H1 (cell line): Measurements from ENCODE around the gene NT5DC3. TPM values are rescaled to one million over a fixed set of nuclear protein-coding genes. Genes with fewer than 3 reads are reported as not detected.

Source experiments
- CHD7 ChIP-seq: fragments of 300-600 bp; sonication (generic); IDR thresholded peaks from 2 replicates; pipeline ENCODE4 v1.7.1; 2012; ENCODE audit warnings: low read length, moderate library complexity, mild to moderate bottlenecking, inconsistent platforms; ENCODE audit not compliant: insufficient replicate concordance
- GTF2F1 ChIP-seq: IDR thresholded peaks from 2 replicates; pipeline ENCODE4 v1.6.1; 2012; ENCODE audit warnings: low read depth, low read length, improper control_type of control experiment, borderline replicate concordance
- POU5F1 ChIP-seq: IDR thresholded peaks from 2 replicates; pipeline ENCODE4 v1.6.1; 2011; ENCODE audit warnings: low read depth, mild to moderate bottlenecking, low read length, moderate library complexity
- SP1 ChIP-seq: IDR thresholded peaks from 2 replicates; pipeline ENCODE4 v1.6.1; 2011; ENCODE audit warnings: low read depth, low read length
- USF2 ChIP-seq: IDR thresholded peaks from 2 replicates; pipeline ENCODE4 v1.6.1; 2011; ENCODE audit warnings: low read length, improper control_type of control experiment
- polyA plus RNA-seq, 7 experiments: library from polyadenylated mRNA; depleted of rRNA in 3 of 7; stranded (reverse) in 5 of 7; unstranded in 2 of 7; fragments of >200 nt in 5 of 7; fragments of 200-250 nt in 2 of 7; gene quantifications; 1 replicate in 5 of 7; 2 replicates in 1 of 7; 4 replicates in 1 of 7; pipeline versions ENCODE4 v1.2.1 to v1.2.3, GENCODE V29; 2011 to 2013; ENCODE audit warnings: missing spikeins in 2 of 7, mixed read lengths in 2 of 7
- total RNA-seq: library from RNA; stranded (reverse); fragmentation: NEBNext Ultra II Directional; extraction: Animal tissue kit (Norgen Biotek cat#: 25700); gene quantifications from 2 replicates; pipeline ENCODE4 v1.2.1, GENCODE V29; 2021

The NT5DC3 gene
- total and polyA plus RNA-seq, 2 of the 8 experiments (the other 6 are each of a cell fraction or from before 2014, with no cell fraction given): 5.4 to 14.8 TPM

GRCh38 chr12:103809154-103809553 is 31.9 kb downstream of the NT5DC3 start (continued):
- TF ChIP-seq CHD7 (no peak), POU5F1 (no peak), USF2 (no peak), GTF2F1 (no peak), SP1 (no peak)
